ENCODE measurements around the gene HTR1D. TPM values are rescaled to one million over a fixed set of nuclear protein-coding genes. Genes with fewer than 3 reads are reported as not detected.

The HTR1D gene
- total RNA-seq, 1 experiment from 2014 or later: 3.1 TPM

- no peaks in the 10 kb centered on the region for H3K4me1 ChIP-seq (ENCODE audit: insufficient read depth, low read length)
- H3K18ac ChIP-seq (ENCODE audit: insufficient read length, low read depth, low read length): no peak overlapping the region
- H3K4me1 Mint-ChIP-seq: peaks cover 0 to 20% of the 10 kb centered on the region in 2 experiments; a peak in 3 of 4 replicates
- H2BK5ac ChIP-seq (ENCODE audit: insufficient read length, low read length): no peak overlapping the region
- no peak overlapping the region for H2AK5ac ChIP-seq (ENCODE audit: insufficient read length, low read length)
- H3K23ac ChIP-seq (ENCODE audit: insufficient read length, low read depth, low read length): no peak overlapping the region
- H2BK12ac ChIP-seq (ENCODE audit: insufficient read length, low read depth, low read length): no peak overlapping the region
- H4K20me1 ChIP-seq (ENCODE audit: control insufficient read depth, insufficient read depth, insufficient read length): no peaks in the 10 kb centered on the region
- H3K79me1 ChIP-seq (ENCODE audit: insufficient read depth, low read depth, low read length, poor library complexity, severe bottlenecking): no peaks in the 10 kb centered on the region
- no peak overlapping the region for H2BK20ac ChIP-seq (ENCODE audit: low read depth, low read length, poor library complexity, severe bottlenecking)
- no peak overlapping the region for H3K4me3 Mint-ChIP-seq
- H3K27ac ChIP-seq (ENCODE audit: insufficient read length, low read depth, low read length): no peak overlapping the region
- H3K27me3 ChIP-seq (ENCODE audit: insufficient read depth, low read length): no peaks in the 10 kb centered on the region
- no peaks in the 10 kb centered on the region for H3K79me2 ChIP-seq (ENCODE audit: insufficient read depth, low read length)
- no peak overlapping the region for H3K27ac Mint-ChIP-seq
- no peaks in the 10 kb centered on the region for H3K9me3 Mint-ChIP-seq
- no peaks in the 10 kb centered on the region for H3K23me2 ChIP-seq (ENCODE audit: insufficient read length, low read depth, low read length, poor library complexity, severe bottlenecking)
- H3K9ac ChIP-seq (ENCODE audit: extremely low read depth, insufficient read length, low read length): no peak overlapping the region
- no peak overlapping the region for H3K14ac ChIP-seq (ENCODE audit: insufficient read depth, low read length)
- no peak overlapping the region for H3K4me2 ChIP-seq (ENCODE audit: insufficient read depth, insufficient read length, low read length)
- H3T11ph ChIP-seq (ENCODE audit: low read length): no peak overlapping the region
- H3K9me3 ChIP-seq (ENCODE audit: control insufficient read depth, low read depth, low read length): no peaks in the 10 kb centered on the region
- H4K8ac ChIP-seq (replicated peaks; ENCODE audit: insufficient read length, low read depth, low read length): no peak overlapping the region
- DNase-seq: peak; percentile 71
- TF ChIP-seq CTCF (conservative IDR thresholded peaks at IDR 0.05): peak; percentile 58; the same call in 2 of the 3 replicates
- H4K91ac ChIP-seq (ENCODE audit: insufficient read length, low read depth, low read length): no peak overlapping the region
- no peak overlapping the region for H4K5ac ChIP-seq (ENCODE audit: insufficient read length, low read depth, low read length)
- no peak overlapping the region for H2BK120ac ChIP-seq (ENCODE audit: low read depth, low read length, poor library complexity, severe bottlenecking)
- H3K36me3 Mint-ChIP-seq (ENCODE audit: insufficient read depth in 1 of 3, low read depth in 3 of 3): no peaks in the 10 kb centered on the region; a peak in 2 of 7 replicates
- H2AFZ ChIP-seq (ENCODE audit: low read length): no peak overlapping the region
- no peak overlapping the region for H2BK15ac ChIP-seq (ENCODE audit: low read depth, low read length)
- no CpG with 5 or more reads among the region's 6 CpGs for WGBS (ENCODE audit: extremely low coverage, insufficient read length, low lambda C conversion rate)
- H3K4ac ChIP-seq (ENCODE audit: low read depth, low read length): no peak overlapping the region
- peaks cover 2% of the 10 kb centered on the region; the same call in 1 of the 2 replicates for H3K27me3 Mint-ChIP-seq (ENCODE audit: low read depth)
- H3K56ac ChIP-seq (ENCODE audit: insufficient read length, low read depth, low read length): no peak overlapping the region
Measured at GRCh38 chr1:23210351-23210785, 6.9 kb downstream of the HTR1D start.

All from H9 (cell line).